Vagina (tissue), 2 donors: Measurements from ENCODE around the gene TEAD1.

Experiments
- POLR2A ChIP-seq, 2 donors: fragments of 450-650 bp; IDR thresholded peaks; one replicate each; pipeline ENCODE4 v1.6.1; 2017; ENCODE audit warnings: antibody characterized with exemption in 2 of 2, mild to moderate bottlenecking in 2 of 2, moderate library complexity in 2 of 2
- POLR2AphosphoS5 ChIP-seq, 2 donors: sonication (generic); formaldehyde crosslinking; IDR thresholded peaks; one replicate each; pipeline ENCODE4 v1.9.0; 2017; ENCODE audit warnings: antibody characterized with exemption in 2 of 2, mild to moderate bottlenecking in 2 of 2, low read depth in 1 of 2; ENCODE audit not compliant: insufficient read depth in 1 of 2
- TF ChIP-seq, protein P1 (sequence below), 3 experiments: fragments of 450-650 bp in 2 of 3; fragments of 200-600 bp in 1 of 3; sonication (generic) in 1 of 3; IDR thresholded peaks; one replicate each; pipeline ENCODE4 v1.5.1; 2017 to 2019; ENCODE audit warnings: antibody characterized with exemption in 3 of 3, mild to moderate bottlenecking in 2 of 3, moderate library complexity in 2 of 3

DNA sequence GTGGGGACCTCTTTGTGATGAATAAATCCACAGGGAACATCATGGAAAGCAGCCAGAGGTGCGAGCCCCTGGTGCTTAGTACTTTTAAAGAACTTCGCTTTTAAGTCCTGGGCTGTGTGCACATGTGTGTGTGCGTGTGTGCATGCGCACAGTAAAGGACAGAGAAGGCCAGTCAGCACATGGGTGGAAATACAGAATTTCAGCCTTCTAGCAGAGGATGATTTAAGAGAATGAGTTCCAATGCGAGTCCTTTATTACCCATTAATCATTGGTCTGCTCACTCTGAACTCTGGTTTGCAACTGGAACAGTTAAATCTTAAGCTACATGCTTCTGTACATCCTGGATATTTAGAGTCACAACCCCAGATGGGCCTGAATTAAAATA, 18.9 kb downstream of the TEAD1 start:
- TF ChIP-seq POLR2A (IDR thresholded peaks at IDR 0.05) (no peak), POLR2AphosphoS5 (IDR thresholded peaks at IDR 0.05; ENCODE audit: insufficient read depth in 1 of 2, low read depth in 1 of 2) (no peak)
- TF ChIP-seq, protein P1, sequence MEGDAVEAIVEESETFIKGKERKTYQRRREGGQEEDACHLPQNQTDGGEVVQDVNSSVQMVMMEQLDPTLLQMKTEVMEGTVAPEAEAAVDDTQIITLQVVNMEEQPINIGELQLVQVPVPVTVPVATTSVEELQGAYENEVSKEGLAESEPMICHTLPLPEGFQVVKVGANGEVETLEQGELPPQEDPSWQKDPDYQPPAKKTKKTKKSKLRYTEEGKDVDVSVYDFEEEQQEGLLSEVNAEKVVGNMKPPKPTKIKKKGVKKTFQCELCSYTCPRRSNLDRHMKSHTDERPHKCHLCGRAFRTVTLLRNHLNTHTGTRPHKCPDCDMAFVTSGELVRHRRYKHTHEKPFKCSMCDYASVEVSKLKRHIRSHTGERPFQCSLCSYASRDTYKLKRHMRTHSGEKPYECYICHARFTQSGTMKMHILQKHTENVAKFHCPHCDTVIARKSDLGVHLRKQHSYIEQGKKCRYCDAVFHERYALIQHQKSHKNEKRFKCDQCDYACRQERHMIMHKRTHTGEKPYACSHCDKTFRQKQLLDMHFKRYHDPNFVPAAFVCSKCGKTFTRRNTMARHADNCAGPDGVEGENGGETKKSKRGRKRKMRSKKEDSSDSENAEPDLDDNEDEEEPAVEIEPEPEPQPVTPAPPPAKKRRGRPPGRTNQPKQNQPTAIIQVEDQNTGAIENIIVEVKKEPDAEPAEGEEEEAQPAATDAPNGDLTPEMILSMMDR (IDR thresholded peaks at IDR 0.05): no peak
